ENCODE results near the gene RBSN. TPM values are rescaled to one million over a fixed set of nuclear protein-coding genes. Genes with fewer than 3 reads are reported as not detected.
A peak's percentile ranks its signal among the peaks of the same experiment; 100 is the strongest.
"Not testable (repeated sequence)": the region's sequence is repeated elsewhere in the genome, so short reads cannot be mapped to it uniquely, and the experiment has no call there.

RBSN gene
- 23.5 TPM for polyA plus RNA-seq (ENCODE audit: insufficient read length)

GRCh38 chr3:15098503-15099363 is at the start of gene RBSN:
Gene RBSN (minus strand): TSS chr3:15099148. CDS start chr3:15096120, 3,028 bp downstream.
- peak; percentile 95 for DNase-seq

GRCh38 chr3:15148614-15149013 is 49.7 kb upstream of the RBSN start:
- no peak for DNase-seq

DNA sequence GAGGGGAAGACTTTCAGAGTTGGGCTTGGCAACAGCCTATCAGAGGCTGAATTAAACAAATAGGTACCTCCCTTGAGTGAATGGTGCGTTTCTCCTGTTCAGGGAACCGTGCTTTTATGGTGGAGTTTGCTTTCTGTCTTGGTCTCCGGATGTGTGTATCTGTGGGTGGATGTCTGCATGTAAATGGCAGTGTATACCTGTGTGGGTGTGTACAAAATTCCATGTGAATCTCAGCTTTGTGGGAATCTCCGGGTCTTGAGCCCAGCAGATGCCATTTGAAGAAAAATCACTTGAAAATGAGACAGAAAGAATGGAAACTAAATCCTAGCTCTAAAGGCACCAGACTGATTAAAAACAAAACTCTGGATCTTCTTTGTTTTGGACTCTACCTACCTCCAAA is 37.9 kb upstream of the RBSN start:
- DNase-seq: not testable (repeated sequence)

DNA sequence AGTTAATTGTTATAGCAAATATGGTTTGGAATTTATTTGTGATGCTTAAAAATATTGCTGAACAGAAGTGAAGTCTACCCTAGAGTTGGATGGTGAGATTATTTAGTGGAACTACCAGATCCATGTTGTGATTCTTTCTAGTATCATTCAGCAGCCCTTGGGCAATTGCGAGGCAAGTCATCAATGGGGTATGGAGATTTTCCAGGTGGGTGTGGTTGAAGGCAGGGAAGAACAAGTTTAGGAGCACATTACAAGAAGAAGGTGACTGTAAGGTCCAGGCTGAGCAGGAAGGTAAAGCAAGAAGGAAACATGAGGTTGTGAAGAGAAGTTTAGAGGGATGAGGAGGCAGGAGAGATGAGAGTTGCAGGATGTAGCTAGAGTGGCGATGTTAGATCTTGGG is 36.0 kb upstream of the RBSN start:
- DNase-seq: not testable (repeated sequence)

- DNase-seq: not testable (repeated sequence)
Measured at GRCh38 chr3:15128403-15128802, 29.5 kb upstream of the RBSN start.

- not testable (repeated sequence) for DNase-seq
Measured at GRCh38 chr3:15126975-15127374, 28.0 kb upstream of the RBSN start.

DNA sequence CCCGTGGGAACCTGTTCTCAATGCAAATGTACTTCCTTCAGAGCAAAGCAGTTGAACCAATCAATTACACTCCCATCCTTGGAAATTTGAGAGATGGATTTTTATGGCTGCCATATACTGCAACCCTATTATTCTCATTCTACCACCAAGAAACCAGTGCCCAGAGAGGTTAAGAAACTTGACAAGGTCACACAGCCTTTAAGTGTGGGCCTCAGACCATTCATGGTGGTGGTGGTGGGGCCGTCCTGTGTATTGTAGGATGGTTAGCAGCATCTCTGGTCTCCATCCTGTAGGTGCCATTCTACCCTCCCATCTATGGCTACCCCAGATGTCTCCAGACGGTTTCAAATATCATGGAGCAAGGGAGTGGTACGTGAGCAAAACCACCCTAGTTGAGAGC is 23.4 kb upstream of the RBSN start:
- DNase-seq: no peak

GRCh38 chr3:15121936-15122335 is 23.0 kb upstream of the RBSN start:
- DNase-seq: no peak

- DNase-seq: no peak
Measured at GRCh38 chr3:15120986-15121385, 22.0 kb upstream of the RBSN start.

DNA sequence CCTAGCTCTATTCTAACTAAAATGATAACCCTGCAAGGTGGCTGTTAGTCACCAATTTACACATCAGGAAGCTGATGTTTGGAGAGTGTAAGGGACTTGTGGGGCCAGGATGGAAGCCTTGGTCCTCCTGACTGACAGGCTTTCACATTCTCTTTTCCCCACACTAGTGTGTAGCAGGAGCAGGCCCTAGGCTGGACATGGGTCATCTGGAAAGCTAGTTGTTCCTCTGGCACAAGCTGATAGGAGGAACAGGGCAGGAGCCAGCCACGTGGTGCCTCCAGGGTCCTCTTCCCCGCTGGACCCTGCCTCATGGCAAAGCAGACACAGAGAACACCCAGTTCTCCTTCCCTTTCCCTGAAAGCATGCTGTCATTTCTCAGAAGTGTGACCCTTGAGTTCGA is 18.1 kb upstream of the RBSN start:
- no peak for DNase-seq

GRCh38 chr3:15116032-15116669 is 17.2 kb upstream of the RBSN start:
- no peak for DNase-seq

- no peak for DNase-seq
Measured at GRCh38 chr3:15114466-15115358, 15.8 kb upstream of the RBSN start.

DNA sequence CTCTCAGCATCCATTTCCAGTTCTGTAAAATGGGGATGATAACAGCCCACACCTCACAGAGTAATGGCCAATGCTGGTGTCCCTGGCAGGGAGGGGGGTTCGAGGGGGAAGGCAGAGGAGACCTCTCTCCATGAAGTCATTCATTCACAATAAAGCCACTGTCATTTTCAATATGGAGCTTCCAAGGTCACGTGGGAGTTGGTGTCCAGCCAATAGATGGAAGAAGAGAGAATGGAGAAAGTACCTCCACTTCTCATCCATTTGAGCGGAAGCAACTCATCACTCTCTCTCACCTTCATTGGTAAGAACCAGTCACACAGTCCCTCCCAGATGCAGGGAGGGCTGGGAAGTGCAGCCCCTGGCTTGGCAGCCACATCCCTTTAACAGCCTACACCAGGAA is 14.9 kb upstream of the RBSN start:
- DNase-seq: no peak

DNA sequence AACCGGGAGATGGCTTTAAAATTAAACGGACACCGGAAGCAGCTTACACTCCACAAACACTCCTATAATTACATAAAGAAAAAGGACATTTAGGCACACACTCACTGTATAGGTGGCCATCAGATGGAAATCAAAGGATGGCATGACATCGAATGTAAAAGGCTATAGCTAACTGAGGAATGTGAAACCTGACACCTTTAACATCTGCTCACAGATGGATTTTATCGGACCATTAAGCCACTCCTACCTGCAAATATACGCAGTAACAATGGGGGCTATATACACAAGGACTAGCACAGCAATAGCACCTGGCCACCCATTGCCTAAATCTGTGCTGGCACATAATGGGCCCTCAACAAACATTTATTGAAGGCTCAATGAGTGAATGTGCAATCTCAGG is 14.5 kb upstream of the RBSN start:
- DNase-seq: no peak

- no peak for DNase-seq
Measured at GRCh38 chr3:15112011-15112410, 13.1 kb upstream of the RBSN start.

DNA sequence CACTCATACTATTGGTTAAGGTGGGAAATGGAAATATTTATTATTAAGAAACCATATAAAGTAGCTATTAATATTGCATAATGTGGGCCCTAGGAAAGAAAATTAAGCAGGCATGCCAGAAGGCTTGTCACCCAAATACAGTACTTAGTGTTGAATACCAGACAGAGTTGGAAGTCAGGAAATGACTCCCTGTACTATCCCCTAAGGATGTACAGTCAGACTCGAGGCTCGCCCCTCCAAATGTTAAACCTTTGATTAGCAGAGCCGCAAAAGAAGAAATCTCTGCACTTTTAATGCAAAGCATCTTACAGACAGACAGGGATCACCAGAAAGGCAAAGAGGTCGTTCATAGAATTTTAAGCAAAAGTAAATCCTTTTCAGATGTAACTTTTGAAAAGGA is 11.3 kb upstream of the RBSN start:
- DNase-seq: no peak

GRCh38 chr3:15108869-15109268 is 9.9 kb upstream of the RBSN start:
- no peak for DNase-seq

DNA sequence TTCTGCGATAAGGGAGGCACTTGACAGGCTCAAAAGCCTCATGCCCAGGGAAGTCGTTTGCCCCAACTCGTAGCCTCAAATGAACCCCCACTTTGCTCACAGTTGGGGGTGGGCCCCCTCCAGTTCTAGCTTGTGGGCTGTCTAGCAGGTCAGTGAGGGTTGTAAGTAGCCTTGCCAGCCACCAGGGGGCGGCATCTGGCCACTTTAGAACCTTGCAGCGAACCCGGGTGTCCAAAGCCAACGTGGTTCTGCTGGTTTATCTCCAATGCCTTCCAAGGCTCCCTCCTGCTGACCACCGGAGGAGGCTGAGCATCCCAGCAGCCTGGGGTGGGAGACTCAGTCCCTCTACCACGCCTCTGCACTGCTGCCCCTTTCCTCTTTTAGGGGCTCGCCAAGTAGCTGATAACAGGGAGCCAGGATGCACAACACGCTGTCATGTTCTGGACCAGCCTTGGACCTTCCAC is 9.2 kb upstream of the RBSN start:
- peak; percentile 63 for DNase-seq

DNA sequence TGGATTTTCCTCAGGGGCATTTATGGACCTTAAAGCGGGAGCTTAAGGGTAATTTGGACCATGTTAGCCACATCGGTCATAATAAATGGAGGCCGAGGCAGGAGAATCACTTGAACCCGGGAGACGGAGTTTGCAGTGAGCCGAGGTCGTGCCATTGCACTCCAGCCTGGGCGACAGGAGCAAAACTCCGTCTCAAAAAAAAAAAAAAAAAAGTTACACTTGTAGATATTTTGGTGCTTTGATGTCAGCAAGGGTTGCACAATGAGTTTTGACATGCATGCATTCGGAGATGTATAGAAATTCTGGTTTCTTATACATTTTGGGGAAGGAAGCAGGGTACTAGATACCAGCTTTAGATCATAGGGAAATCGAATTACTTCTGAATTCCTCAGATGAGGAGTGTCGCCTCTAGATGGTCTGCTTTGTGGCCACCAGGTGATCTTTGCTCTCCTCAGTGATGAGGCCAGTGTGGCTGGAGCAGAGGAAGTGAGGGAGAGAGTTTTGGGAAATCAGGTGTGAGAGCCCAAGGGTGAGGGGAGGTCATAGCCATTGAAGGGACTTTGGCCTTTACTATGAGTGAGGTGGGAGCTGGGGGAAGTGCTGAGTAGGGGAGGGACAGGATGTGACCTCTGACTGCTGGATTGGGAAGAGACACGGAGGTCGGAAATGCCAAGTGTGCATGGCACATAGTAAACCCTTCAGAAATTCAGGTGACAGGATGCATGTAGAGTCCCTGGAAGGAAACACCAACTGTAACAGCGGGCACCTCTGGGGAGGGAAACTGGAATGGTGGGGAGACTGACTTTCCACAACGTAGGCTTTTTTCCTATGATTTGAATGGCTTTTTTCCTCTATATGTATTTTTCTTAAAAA is 8.4 kb upstream of the RBSN start:
- DNase-seq: no peak

- DNase-seq: no peak
Measured at GRCh38 chr3:15102836-15103235, 3.9 kb upstream of the RBSN start.

DNA sequence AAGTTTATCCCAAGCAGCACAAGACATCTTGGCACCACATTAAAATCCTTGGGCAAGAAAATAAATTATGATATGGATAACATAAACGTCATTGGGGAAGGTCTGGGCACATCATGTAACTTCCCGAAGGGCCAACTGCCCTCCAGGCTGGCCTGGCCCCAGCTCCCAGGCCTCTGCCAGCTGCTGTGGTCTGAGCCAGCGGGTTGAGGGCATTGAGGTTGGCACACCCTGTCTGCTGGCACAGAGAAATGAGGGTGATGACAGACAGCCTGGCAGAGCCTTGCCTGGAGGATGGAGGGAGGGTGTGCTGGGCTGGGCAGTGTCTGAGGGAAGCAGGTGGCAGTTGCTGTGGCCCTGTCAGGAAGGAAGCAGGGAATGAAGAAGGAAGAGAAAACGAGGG is 3.3 kb upstream of the RBSN start:
- peak; percentile 32 for DNase-seq
